GM18519 (cell line): ENCODE results near the gene TMEM132A.
"Not testable (repeated sequence)": the region's sequence is repeated elsewhere in the genome, so short reads cannot be mapped to it uniquely, and the experiment has no call there.

Experiments used
- ATAC-seq: cut with Tn5 transposase; IDR thresholded peaks from one replicate; pipeline ENCODE4 v1.9.1; 2021; ENCODE audit warnings: mild to moderate bottlenecking, moderate library complexity; ENCODE audit not compliant: unreplicated experiment, low FRiP score

TMEM132A gene

GRCh38 chr11:60905551-60906113 is 18.6 kb upstream of the TMEM132A start:
- no peak for ATAC-seq

GRCh38 chr11:60906132-60906972 is 17.9 kb upstream of the TMEM132A start, which contains the start of gene PRPF19:
Gene PRPF19, minus strand, starts transcription at chr11:60906585. Its CDS starts 203 bp downstream, at chr11:60906382.
- ATAC-seq: peak; percentile 55

GRCh38 chr11:60908803-60909202 is 15.5 kb upstream of the TMEM132A start:
- ATAC-seq: no peak

GRCh38 chr11:60909680-60910280 is 14.5 kb upstream of the TMEM132A start:
- not testable (repeated sequence) for ATAC-seq

GRCh38 chr11:60910281-60910687 is 14.0 kb upstream of the TMEM132A start:
- no peak for ATAC-seq

- no peak for ATAC-seq
Observed at GRCh38 chr11:60910711-60911380, 13.4 kb upstream of the TMEM132A start.

- no peak for ATAC-seq
Observed at GRCh38 chr11:60912223-60912850, 11.9 kb upstream of the TMEM132A start.

GRCh38 chr11:60912851-60913528 is 11.3 kb upstream of the TMEM132A start:
- ATAC-seq: no peak

- peak; percentile 27 for ATAC-seq
Observed at GRCh38 chr11:60913793-60914632, 10.2 kb upstream of the TMEM132A start, which contains the start of gene TMEM109. Gene TMEM109, plus strand, starts transcription at chr11:60914158. Its CDS starts 5,536 bp downstream, at chr11:60919694.

GRCh38 chr11:60914633-60915247 is 9.5 kb upstream of the TMEM132A start:
- no peak for ATAC-seq

GRCh38 chr11:60915248-60915914 is 8.9 kb upstream of the TMEM132A start:
- no peak for ATAC-seq

GRCh38 chr11:60916669-60917206 is 7.5 kb upstream of the TMEM132A start:
- ATAC-seq: no peak

GRCh38 chr11:60917267-60917666 is 7.0 kb upstream of the TMEM132A start:
- ATAC-seq: no peak

GRCh38 chr11:60918251-60918938 is 5.9 kb upstream of the TMEM132A start:
- no peak for ATAC-seq

GRCh38 chr11:60918939-60919265 is 5.4 kb upstream of the TMEM132A start:
- ATAC-seq: no peak

GRCh38 chr11:60919320-60919719 is 4.9 kb upstream of the TMEM132A start:
- ATAC-seq: no peak

- ATAC-seq: no peak
Observed at GRCh38 chr11:60919956-60920355, 4.3 kb upstream of the TMEM132A start.
